T-helper 22 cell (primary cell): ENCODE data around the gene FOXC2.

Experiments
- DNase-seq: peaks from one replicate; pipeline ENCODE4 v3.0.0-alpha.2; 2020; ENCODE audit warnings: low read depth

Gene FOXC2

DNA sequence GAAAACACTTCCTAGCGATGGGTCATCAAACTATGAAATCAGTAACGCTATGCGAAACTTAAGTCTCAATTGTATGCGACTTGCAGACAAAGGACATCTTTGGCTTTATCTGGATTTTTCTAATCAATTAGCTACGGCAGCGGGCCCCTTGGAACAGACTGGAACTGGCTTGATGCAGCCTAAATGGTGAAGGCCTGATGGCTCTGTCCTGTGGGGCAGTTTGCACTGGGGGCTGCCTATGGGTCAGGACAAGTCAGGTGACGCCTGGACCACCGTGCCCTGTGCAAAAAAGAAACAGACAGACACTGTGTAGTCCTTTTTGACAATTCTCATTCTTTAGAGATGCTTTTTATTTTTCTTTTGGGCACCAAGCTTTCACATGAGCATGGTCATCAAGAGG lies 33.6 kb upstream of the FOXC2 start:
- DNase-seq, result no peak

DNA sequence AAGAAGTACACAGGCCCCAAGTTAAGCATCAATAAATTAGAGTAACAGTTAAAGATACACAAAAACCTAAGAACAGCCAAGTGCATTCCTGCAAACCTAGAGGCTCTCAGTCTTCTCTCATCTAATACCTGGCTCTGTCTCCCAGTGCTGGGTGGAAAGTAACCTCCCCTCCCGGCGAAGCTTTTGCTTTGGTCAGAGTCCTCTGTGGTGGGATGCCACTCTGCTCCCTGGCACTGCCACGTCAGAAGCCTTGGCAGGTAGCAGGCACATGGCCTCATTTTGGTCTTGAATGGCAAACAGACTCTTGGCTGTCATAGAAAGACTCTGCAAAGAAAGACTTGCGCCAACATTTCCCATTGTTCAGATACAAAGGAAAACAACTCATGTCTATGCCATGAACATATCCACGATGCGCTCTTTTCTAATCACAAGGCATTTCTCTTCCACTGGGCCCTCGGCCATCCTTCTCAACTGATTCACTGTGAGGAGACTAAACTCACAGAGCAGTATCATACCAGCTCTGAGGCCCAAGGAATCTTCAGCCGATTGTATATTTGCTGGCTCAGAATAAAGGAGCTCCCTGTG lies 32.8 kb upstream of the FOXC2 start:
- no peak for DNase-seq

DNA sequence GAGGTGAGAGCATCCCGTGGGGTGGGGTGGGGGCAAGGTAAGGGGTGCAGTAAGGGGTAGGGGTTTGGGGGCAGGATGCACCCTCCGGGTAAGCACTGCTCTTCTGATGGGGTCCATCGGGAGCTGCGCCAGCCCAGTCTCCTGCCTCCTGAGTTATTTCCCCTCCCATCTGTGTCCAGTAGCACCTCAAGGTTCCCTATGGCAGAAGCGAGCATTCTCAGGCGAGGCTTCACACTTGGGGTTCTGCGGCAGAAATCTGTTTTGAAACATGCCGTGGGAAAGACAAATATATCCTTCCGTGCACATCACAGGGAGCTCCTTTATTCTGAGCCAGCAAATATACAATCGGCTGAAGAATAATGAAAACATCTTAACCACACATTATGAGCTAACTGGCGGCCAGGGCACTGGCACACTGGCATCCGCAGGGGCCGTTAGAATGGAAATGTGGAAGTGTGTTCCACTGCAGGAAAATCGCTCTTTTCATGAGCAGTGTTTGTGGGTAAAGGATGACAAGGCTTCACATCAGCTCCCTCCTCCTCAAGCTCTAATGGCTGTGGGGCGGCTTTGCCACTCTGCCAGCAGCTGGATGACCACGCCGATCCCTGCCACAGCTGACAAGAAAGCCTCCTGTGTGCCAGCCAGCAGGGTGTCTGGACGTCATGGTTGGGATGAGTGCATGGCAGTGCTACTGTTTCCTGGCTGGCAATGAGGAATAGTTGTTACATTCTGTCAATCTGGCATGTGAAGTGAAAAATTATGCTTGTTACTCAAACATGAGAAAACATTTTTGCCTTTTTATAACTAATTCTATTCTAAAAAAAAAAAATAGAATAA lies 31.6 kb upstream of the FOXC2 start:
- no peak for DNase-seq

DNA sequence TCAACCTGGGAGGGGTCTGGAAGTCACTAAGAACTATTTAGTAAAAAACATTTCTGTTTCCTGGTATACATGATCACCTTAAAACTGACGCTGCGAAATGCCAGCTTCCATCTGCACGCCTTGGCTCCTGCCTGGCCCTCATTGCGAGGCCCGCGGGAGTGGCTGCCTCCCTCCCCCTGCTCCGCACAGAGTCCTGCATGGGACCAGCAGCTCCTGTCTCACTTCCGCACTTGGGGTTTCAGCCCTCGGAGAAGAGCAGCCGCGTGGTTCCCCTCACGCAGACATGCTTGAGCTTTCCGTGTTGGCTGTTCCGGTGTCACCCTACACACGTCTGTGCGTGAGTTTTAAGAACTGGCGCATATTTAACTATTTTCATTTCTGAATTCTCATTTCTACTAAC lies 30.0 kb upstream of the FOXC2 start:
- DNase-seq, result no peak

DNA sequence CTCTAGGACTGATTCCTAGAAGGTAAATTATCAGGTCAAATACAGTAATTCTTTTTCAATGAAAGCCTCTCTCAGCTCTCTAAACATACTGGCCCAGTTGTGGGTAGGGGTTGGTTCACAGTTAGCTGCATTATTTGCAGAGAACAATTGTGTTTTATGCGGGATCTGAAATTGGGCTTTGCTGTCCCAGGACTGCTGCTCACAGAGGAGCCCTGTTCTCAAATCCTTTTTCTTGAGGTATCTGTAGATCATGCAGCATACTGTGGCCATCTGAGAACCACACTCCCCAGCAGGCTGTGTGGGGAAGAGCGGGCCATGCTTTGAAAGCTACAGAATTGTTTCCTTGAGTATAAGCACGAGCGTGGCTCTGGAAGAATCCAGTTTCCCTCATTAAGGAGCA lies 29.1 kb upstream of the FOXC2 start:
- DNase-seq, result no peak

DNA sequence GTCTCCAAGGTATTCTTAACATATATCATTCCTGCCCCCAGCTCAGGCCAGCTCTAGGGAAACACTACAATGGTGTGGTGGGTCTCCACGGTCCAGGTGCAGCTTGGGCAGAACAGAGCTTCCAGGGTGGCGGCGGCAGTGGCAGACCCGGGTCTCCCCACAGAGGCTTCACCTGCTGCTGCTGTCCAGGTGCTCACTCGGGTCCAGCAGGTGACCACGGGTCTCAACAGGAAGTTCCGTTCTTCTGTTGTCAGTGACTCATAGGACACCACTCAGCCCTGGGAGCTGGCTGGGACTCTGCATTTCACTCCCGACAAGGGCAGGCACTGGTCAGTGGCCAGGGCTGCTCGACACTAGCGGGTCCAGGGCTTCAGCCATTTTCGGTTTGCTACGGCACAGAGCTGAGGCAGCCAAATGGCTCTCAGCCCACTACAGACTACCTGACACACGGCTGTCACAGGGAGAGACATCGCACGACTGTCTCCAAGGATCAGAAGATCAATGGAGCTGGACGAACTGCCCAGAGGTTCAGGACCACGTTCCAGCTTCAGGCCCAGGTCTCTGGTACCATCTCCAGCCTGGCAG lies 28.3 kb upstream of the FOXC2 start:
- DNase-seq, result no peak

DNA sequence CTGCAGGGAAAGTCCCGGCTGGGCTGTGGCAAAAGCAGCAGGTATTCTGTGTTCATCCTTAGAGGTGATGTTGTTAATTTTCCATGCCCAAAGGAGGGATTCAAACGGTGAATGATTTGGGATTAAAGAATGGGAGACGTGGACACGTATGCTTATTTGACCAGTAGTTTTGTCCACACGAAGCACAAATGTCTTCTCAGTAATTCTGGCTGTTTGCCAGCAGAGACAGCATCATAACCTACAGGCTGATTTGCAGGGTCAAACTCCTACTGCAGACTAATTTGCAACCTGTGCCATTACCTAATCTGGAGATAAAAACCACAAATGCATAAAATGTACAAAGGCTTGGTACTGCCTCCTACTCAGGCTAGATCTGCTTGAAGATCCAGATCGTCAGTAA lies 25.7 kb upstream of the FOXC2 start:
- DNase-seq, result no peak

DNA sequence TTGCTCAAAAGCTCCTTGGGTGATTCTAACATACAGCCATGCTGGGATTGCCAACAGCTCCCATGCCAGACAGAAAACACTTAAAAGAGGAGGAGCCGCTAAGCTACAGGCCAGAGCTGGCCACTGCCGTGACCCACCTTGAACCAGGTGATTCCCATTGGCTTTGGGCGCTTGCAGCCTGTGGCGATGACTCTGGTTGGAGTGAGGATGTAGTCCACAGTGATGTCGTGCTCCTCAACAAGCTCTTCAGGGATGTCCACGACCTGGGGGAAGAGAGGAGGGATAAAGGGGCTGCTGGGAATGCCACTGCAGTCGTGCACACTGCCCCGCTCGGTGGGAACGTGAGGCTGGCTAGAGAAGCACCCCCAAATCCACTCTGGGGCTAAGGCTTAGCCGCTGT lies 25.1 kb upstream of the FOXC2 start:
- no peak for DNase-seq

DNA sequence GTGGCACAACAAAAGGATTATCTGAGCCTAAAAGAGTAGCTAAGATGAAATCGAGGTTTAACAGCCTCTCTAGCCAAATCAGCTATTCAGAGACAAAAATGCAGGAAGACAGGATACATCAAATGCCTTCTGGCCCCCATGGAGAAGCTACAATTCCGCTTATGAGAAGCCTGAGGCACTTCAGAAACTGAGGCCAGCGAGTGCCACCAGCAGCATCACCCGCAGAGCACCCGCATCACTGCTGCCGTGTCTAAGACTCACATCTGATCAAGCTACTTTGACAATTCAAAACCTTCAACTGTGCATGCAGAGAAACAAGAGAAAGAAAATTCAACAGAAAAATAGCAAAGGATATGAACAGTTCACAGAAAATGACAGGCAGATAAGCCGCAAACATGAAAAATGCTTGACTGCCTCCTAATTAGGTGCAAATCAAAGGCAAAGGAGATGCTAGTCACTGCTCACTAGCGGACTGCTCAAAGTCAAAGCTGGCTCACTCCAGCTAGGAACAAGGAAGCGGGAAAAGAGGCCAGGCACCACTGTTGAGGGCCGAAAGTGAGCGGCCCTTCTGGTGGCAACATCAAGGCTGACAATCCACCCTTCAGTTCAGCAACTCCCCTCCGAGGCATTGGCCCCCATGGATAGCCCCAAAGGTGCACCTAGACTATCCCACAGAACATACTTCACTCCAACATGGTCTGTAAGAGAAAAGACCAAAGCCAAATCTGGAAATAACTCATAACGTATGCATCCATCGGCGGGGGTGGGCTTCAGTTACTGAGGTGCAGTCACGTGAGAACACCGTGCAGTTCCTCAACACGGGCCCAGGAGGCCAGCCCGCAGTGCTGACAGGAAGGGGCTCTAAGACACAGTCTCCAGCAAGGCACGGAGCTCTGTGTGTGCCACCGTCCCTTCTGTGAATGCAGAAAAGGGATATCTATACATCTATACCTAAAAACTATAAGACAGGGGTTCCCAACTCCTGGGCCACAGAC lies 23.6 kb upstream of the FOXC2 start:
- no peak for DNase-seq

DNA sequence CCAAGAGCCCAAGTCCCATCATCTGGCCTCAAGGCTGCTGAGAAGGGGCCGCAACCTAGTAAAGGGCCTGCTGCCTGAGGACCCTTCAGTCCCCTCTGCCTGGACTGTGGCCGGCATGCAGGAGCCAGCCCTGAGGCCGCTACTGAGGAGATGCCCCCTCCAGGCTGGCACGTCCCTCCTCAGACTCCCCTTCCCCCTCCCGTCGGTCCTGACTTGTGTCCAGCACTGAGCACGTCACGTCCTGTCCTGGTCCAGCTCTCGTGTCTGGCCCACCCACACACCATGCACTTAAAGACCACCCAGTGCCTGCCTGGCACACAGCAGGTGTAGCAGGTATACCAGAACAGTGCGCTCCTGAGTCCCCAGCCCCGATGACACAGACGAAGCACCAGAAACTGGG lies 21.1 kb upstream of the FOXC2 start:
- DNase-seq, result no peak

DNA sequence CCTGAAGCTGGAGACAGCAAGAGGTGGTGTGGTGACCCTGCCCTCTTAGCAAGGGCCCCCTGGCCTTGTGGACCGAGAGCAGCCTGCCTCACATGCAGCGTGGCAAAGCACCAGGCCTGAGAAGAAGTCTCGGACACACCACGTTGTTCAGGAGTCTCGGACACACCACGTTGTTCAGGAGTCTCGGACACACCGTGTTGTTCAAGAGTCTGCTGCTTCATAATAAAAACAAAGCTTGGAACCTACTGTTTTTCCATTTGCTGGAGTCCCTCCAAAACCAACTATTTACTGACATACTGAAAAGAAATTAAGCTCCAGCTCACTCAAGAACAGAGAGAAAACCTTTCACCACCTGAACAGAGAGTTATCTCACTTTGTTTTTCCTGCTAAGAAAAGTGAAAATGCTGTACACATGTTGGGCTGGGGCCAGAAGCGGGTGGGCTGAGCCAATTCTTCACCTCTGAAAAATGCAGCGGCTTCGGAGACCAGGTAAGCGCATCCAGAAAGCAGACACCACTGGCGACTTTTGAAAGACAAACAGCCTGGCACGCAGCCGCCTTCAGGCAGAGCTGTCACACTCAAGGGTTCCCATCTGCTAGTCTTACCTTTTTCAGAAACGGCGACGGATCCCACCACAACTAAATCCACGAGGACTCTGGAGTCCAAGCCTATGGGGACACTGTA lies 20.5 kb upstream of the FOXC2 start:
- DNase-seq, result no peak

DNA sequence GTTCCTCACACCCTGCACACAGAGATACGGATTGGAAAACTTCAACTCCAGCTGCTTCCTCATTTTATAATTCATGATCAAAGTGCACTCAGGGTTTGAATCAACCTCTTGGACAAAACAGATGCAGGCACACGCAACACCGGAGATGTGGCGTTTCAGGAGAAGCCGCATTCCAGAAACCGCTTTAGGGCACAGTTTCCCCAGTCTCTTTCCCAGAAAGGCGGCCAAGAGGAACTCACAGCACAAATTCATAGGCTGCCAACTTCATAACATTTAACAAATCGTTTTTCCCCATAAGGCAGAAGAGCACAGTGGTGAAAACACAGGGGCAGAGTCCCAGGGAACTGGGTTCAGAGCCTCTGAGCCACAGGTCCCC lies 20.0 kb upstream of the FOXC2 start:
- no peak for DNase-seq

DNA sequence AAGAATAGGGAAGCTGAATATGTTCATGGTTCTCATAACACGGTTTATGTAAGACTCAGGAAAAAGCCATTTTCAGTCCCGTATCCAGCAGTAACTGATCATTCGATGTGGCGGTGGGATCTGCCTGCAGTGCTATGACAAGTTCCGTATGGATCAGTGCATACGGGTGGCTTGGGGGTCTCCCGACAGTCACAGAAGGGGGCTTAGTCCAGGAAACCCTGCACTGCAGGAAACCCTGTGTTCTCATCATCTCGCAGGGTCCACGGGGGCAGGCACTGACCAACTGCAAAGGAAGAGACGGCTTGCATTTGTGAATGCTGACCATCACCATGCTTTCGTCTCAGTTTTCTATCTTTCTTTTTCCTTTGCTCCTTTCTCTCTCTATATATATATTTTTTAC lies 19.3 kb upstream of the FOXC2 start:
- no peak for DNase-seq

DNA sequence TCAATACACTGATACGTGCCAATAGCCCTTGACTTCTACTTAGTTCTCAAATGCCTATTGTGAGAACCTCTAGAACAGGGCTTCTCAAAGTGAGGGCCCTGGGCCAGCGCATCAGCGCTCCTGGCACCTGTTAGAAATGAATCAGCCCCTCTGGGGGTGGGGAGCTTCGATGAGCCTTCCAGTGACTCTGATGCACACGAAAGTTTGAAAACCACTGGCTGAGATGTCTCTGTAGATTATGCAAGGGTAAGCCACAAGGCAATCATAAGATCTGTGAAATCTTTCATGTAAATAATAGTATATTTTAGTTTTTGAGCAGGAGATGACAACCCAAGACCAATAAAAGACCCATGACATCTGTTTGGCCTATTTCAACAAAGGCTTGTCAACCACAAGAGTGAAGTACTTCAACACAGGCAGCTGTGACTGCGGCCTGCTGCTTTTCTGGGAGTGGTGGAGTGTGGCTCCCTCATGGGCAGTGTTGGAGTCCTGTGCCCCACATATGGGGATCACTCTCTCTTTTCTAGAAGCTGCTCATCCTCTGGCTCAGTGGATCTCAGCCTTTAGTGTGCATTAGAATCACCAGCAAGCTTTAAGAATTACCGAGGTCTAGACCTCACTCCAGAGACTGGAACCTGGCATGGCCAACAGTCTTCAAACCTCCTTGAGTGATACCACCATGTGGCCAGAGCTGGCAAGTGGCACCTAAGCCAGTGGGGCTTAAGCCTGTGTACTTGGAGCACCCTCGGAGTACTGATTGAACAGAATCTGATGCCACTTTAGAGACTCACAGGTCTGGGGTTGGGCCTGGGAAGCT lies 17.3 kb upstream of the FOXC2 start:
- no peak for DNase-seq

DNA sequence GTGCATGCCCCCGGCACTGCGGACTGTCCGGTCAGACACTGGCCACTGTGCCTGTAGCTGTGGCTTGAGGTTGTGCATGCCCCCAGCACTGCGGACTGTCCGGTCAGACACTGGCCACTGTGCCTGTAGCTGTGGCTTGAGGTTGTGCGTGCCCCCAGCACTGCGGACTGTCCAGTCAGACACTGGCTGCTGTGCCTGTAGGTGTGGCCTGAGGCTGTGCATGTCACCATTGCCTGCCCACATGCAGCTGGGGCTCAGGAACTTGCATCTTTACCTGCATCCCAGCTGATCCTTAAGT lies 16.8 kb upstream of the FOXC2 start:
- no peak for DNase-seq

DNA sequence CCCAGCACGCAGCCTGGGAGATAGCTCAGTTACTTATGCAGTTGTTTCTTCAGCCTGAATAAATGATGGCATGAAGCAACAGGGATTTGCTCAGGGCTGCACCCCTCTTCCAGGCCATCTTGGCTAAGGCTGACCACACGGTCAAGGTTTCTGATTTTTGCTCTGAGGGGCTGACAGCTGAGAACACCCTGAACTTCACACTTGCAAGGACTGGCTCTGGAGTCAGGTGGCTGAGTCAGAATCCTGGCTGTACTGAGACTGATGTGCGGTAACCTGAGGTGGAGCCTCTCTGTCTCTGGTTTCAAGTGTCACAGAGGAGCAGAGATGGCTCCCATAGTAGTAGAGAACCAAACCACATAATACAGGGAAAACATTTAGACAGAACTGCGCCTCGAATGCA lies 16.3 kb upstream of the FOXC2 start:
- no peak for DNase-seq

DNA sequence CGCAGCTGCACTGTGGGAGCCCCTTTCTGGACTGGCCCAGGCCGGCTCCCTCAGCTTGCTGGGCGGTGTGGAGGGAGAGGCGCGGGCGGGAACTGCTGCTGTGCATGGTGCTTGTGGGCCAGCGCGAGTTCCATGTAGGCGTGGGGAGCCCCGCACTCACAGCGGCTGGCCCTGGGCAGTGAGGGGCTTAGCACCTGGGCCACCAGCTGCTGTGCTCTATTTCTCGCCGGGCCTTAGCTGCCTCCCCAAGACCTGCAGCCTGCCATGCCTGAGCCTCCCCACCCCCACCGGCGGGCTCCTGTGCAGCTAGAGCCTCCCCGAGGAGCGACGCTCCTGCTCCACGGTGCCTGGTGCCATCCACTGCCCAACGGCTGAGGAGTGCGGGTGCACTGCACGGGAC lies 13.3 kb upstream of the FOXC2 start:
- DNase-seq, result no peak

DNA sequence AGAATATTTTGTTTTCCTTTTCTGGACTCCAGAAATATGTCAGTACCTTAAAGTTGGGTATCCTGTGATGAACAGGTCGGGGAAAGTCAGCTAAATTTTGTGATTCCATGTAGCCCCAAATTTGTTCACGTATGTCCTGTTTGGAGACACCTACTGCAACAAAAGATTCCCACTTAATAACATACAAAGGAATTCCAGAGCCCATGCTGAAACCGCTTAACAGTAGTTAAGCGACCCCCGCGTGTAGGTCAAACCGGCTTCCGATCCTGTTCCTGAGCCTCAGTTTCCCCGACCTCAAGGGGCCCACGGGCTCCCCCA lies 12.1 kb upstream of the FOXC2 start:
- DNase-seq, result no peak

DNA sequence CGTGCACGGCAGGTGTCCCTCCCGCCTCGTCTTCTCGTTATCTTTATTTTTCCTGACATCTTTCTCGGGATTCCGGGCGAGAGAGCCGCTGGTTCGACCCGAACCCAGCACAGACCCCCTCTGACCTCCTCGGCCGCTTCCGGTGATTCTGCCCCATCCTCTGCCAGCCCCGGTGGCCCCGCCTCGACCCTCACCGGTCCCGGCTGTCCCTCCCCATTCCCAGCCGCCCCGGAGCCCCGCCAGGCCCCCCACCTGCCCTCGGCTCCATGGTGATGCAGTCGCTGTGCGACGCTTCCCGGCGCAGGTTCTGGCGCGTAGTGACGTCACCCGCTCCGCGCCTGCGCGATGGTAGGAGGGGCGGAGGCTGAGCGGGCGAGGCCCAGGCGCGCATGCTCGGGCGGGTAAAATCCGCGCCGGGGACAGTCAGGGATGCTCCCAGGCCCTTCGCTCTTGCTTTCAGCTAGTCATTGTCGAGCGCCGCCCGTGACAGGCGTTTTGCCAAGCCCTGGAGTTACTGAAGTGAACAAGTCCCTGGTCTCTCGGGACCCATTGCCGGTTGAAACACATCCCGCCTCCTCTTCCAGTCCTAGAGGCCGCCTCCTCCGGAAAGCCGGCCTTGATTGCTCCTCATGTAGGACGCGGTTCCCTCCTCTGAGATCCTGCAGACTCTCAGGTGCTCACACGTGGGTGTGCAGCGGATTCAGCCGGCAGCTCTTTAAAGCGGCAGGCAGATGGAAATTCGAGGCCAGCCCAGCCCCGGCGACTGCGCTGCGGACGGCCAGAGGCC lies 11.5 kb upstream of the FOXC2 start, which contains the start of gene MTHFSD:
Gene MTHFSD, minus strand, starts transcription at position 319 of the 787 bp plus-strand sequence. Its CDS starts 51 bp downstream, at position 268.
- DNase-seq, result peak; percentile 86

DNA sequence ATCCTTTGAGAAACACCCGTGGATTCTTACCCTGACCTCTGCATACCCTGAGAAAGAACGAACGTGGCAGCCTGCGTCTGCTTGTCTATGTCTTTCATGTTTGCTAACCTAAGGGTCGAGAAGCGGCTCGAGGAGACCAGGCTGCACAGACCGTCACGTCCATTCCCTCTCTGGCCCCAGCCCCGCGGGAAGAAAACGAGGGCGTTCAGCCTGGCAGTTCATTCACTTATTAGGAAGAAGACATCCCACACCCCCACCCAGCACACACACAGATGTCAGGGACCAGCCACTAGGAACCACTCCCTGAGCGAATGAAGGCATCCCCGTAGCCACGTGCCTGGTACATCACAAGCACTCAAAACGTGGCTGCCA lies 10.9 kb upstream of the FOXC2 start:
- DNase-seq, result no peak

DNA sequence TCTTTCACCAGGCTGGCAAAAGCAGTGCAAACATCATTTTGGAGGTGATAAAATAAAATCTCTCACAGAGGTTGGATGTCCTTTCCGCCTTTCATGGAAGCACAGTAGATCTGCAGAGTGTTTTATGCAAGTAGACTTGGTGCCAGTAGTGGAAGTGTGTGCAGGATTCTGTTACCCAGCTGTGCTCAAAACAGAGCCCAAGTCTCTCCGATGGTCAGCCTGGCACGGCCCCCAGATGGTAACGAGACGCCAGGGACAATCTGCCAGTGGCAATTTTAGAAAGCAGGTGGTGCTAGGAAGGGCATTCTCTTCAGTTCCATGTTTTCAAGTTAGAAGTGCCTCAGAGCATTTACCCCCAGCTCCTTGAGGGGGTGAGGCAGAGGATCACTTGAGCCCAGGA lies 10.1 kb upstream of the FOXC2 start:
- DNase-seq, result no peak
